SK-N-MC (cell line): ENCODE data around the gene SMKR1.

Source experiments
- EZH2 ChIP-seq: fragments of 200-600 bp; sonication (generic); IDR thresholded peaks from one replicate; pipeline ENCODE4 v1.6.1; 2017; ENCODE audit warnings: antibody characterized with exemption
- FOXP2 ChIP-seq: optimal IDR thresholded peaks from 2 replicates; pipeline ENCODE3; 2011; ENCODE audit warnings: mild to moderate bottlenecking, moderate library complexity; ENCODE audit not compliant: insufficient read depth; ENCODE audit errors: extremely low read length, control extremely low read depth
- POLR2AphosphoS5 ChIP-seq: IDR thresholded peaks from 2 replicates; pipeline ENCODE4 v1.6.1; 2012; ENCODE audit warnings: mild to moderate bottlenecking, low read depth, low read length, borderline replicate concordance

- TF ChIP-seq POLR2AphosphoS5: no peak
- TF ChIP-seq EZH2: no peak
- TF ChIP-seq FOXP2: no peak
Observed at GRCh38 chr7:129553899-129554461, 51.6 kb downstream of the SMKR1 start.
